Gastroesophageal sphincter (tissue), 3 donors: ENCODE measurements around the gene TEC.

Experiments
- POLR2A ChIP-seq, 2 donors: fragments of 450-650 bp; IDR thresholded peaks; one replicate each; pipeline ENCODE4 v1.6.1; 2017; ENCODE audit warnings: antibody characterized with exemption in 2 of 2, mild to moderate bottlenecking in 2 of 2, moderate library complexity in 1 of 2
- TF ChIP-seq, protein P1 (sequence below), 4 experiments: fragments of 200-600 bp in 2 of 4; fragments of 450-650 bp in 2 of 4; sonication (generic) in 1 of 4; IDR thresholded peaks; one replicate each; pipeline ENCODE4 v1.5.1; 2017 to 2019; ENCODE audit warnings: antibody characterized with exemption in 4 of 4, mild to moderate bottlenecking in 2 of 4, moderate library complexity in 2 of 4

DNA sequence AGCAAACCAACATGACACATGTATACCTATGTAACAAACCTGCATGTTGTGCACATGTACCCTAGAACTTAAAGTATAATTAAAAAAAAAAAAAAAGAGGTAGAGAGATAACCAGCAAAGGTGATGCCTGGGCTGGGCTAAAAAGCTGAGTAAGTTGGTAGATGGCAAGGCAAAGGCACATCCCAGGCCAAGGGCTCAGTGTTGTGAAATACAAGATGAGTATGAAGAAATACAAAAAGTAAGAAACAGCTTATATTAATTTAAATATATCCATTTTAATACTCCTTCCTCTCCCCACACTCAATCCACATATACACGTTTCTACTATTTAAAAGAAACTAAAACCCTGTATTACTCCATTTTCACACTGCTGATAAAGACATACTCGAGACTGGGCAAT, 25.8 kb downstream of the TEC start:
- TF ChIP-seq, protein P1, sequence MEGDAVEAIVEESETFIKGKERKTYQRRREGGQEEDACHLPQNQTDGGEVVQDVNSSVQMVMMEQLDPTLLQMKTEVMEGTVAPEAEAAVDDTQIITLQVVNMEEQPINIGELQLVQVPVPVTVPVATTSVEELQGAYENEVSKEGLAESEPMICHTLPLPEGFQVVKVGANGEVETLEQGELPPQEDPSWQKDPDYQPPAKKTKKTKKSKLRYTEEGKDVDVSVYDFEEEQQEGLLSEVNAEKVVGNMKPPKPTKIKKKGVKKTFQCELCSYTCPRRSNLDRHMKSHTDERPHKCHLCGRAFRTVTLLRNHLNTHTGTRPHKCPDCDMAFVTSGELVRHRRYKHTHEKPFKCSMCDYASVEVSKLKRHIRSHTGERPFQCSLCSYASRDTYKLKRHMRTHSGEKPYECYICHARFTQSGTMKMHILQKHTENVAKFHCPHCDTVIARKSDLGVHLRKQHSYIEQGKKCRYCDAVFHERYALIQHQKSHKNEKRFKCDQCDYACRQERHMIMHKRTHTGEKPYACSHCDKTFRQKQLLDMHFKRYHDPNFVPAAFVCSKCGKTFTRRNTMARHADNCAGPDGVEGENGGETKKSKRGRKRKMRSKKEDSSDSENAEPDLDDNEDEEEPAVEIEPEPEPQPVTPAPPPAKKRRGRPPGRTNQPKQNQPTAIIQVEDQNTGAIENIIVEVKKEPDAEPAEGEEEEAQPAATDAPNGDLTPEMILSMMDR (IDR thresholded peaks at IDR 0.05), result no peak
- no peak for TF ChIP-seq POLR2A (IDR thresholded peaks at IDR 0.05)
